ENCODE results near the gene FGD3.

Gene FGD3

GRCh38 chr9:92964607-92965060 is 17.3 kb downstream of the FGD3 start:
- in situ Hi-C loops (cut with HindIII; ENCODE audit: low sequenced_read_pairs), result no loop called here
- H3K4me3 ChIP-seq (ENCODE audit: low read depth, low read length), result no peak overlapping the region
- TF ChIP-seq CTCF (IDR thresholded peaks at IDR 0.05; ENCODE audit: low read depth, low read length, missing control alignments), result no peak
- DNase-seq (ENCODE audit: low read depth), result no peak

DNA sequence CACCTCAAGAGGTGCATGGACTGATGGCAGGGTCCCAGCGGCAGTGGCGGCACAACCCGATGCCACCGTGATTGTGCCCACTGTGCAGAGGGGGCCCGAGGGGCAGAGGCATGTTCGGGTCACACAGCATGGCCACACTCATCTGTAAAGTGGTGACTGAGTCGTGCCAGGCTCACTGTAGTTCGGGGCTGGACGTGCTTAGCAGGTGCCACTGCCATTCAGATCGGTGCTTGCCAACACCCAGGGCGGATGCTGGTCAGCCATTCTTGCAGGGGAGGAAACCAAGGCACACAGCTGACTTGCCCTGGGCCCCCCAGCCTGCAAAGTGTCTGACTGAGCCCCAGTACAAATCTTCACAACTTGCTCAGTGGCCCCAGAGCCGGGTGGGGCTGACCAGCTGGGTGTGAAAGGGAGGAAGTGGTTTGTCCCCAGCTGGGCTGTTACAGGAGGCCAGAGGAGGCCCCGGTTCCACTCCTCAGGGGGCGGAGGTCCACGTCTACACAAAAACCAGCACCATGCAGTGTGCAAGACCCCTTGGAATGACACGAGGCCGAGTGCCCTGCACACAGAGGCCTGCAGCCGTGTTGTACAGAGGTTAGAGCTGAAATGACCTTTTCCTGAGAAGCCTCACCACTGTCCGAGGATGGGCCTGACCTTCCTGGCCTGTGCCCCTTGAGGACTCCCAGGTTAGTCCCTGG is 17.9 kb downstream of the FGD3 start:
- no peak for DNase-seq (ENCODE audit: low read depth)
- H3K4me3 ChIP-seq (ENCODE audit: low read depth, low read length), result no peak overlapping the region
- TF ChIP-seq CTCF (IDR thresholded peaks at IDR 0.05; ENCODE audit: low read depth, low read length, missing control alignments), result no peak
- in situ Hi-C loops (cut with HindIII; ENCODE audit: low sequenced_read_pairs), result no loop called here

GRCh38 chr9:92965759-92966517 is 18.6 kb downstream of the FGD3 start:
- no peak overlapping the region for H3K4me3 ChIP-seq (ENCODE audit: low read depth, low read length)
- TF ChIP-seq CTCF (IDR thresholded peaks at IDR 0.05; ENCODE audit: low read depth, low read length, missing control alignments), result no peak
- DNase-seq (ENCODE audit: low read depth), result no peak
- in situ Hi-C loops (cut with HindIII; ENCODE audit: low sequenced_read_pairs), result no loop called here

- TF ChIP-seq CTCF (IDR thresholded peaks at IDR 0.05; ENCODE audit: low read depth, low read length, missing control alignments), result no peak
- no peak overlapping the region for H3K4me3 ChIP-seq (ENCODE audit: low read depth, low read length)
- no peak for DNase-seq (ENCODE audit: low read depth)
- in situ Hi-C loops (cut with HindIII; ENCODE audit: low sequenced_read_pairs), result no loop called here
Observed at GRCh38 chr9:92966518-92966800, 19.1 kb downstream of the FGD3 start.

DNA sequence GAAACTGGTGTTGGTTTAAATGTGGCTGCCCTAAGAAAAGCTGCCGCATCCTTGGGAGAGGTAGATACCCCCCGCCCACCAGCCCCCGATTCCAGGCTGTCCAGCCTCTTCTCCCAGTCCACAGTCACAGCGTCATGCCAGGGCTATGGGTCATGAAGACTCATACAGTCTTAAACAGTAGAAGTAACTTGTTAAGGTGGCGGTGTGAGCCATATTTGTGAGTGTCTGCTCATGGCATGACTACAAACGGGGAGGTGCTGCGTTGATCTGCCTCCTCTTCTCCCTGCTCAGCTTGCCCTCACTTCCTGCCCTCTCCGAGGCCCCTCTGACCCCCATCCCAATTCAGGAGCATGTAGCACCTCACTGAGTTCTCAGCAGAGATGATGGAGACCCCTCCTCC is 20.8 kb downstream of the FGD3 start:
- TF ChIP-seq CTCF (IDR thresholded peaks at IDR 0.05; ENCODE audit: low read depth, low read length, missing control alignments), result no peak
- in situ Hi-C loops (cut with HindIII; ENCODE audit: low sequenced_read_pairs), result no loop called here
- H3K4me3 ChIP-seq (ENCODE audit: low read depth, low read length), result no peak overlapping the region
- DNase-seq (ENCODE audit: low read depth), result no peak

- TF ChIP-seq CTCF (IDR thresholded peaks at IDR 0.05; ENCODE audit: low read depth, low read length, missing control alignments), result no peak
- H3K4me3 ChIP-seq (ENCODE audit: low read depth, low read length), result no peak overlapping the region
- no peak for DNase-seq (ENCODE audit: low read depth)
- in situ Hi-C loops (cut with HindIII; ENCODE audit: low sequenced_read_pairs), result no loop called here
Observed at GRCh38 chr9:92969516-92970466, 22.5 kb downstream of the FGD3 start.
